ENCODE results near the gene REEP6.

- TF ChIP-seq CTCF (IDR thresholded peaks at IDR 0.05 in 4 of 5, conservative IDR thresholded peaks at IDR 0.05 in 1 of 5) (no peak), POLR2A (IDR thresholded peaks at IDR 0.05) (no peak)
Observed at GRCh38 chr19:1507192-1507660, 16.2 kb downstream of the REEP6 start.
